CD14-positive monocyte (primary cell): Measurements from ENCODE around the gene FREM2. TPM values are rescaled to one million over a fixed set of nuclear protein-coding genes. Genes with fewer than 3 reads are reported as not detected.

ENCODE experiments used
- DNase-seq, 3 donors: peaks; one replicate each; pipeline ENCODE4 v3.0.0-alpha.2; 2011 to 2022
- H2AFZ ChIP-seq: 2 replicates; pipeline ENCODE4 v1.6.0; 2012; ENCODE audit warnings: mild to moderate bottlenecking, low read depth, low read length, inconsistent platforms; ENCODE audit not compliant: insufficient read depth, poor library complexity, severe bottlenecking
- H3K27ac ChIP-seq, 2 donors: 1 replicate in 1 of 2; 2 replicates in 1 of 2; pipeline ENCODE4 v1.5.1; 2012 to 2013; ENCODE audit warnings: low read length in 2 of 2, control low read depth in 1 of 2, inconsistent platforms in 1 of 2, low read depth in 1 of 2, mild to moderate bottlenecking in 1 of 2
- H3K27me3 ChIP-seq, 2 donors: one replicate each; pipeline versions ENCODE4 v1.6.0 to v1.6.1; 2011 to 2013; ENCODE audit warnings: low read length in 2 of 2; ENCODE audit not compliant: control insufficient read depth in 2 of 2, insufficient read depth in 2 of 2
- H3K36me3 ChIP-seq, 2 donors: replicated peaks in 1 of 2; 1 replicate in 1 of 2; 2 replicates in 1 of 2; pipeline versions ENCODE4 v1.5.1 to v1.6.1; 2012 to 2013; ENCODE audit warnings: low read length in 2 of 2, control low read depth in 1 of 2, inconsistent platforms in 1 of 2, mild to moderate bottlenecking in 1 of 2; ENCODE audit not compliant: insufficient read depth in 2 of 2, control insufficient read depth in 1 of 2
- H3K4me1 ChIP-seq, 2 donors: 1 replicate in 1 of 2; 2 replicates in 1 of 2; pipeline versions ENCODE4 v1.5.1 to v1.6.1; 2012 to 2013; ENCODE audit warnings: low read length in 2 of 2, control low read depth in 1 of 2, inconsistent platforms in 1 of 2, mild to moderate bottlenecking in 1 of 2, moderate library complexity in 1 of 2; ENCODE audit not compliant: insufficient read depth in 2 of 2, control insufficient read depth in 1 of 2
- H3K4me2 ChIP-seq: replicated peaks from 2 replicates; pipeline ENCODE3; 2012; ENCODE audit warnings: low read length, moderate library complexity, mild to moderate bottlenecking; ENCODE audit not compliant: poor library complexity, severe bottlenecking; ENCODE audit errors: extremely low read depth
- H3K4me3 ChIP-seq, 3 experiments: fragments of 200-600 bp in 1 of 3; sonication (generic) in 1 of 3; replicated peaks in 1 of 3; 1 replicate in 2 of 3; 2 replicates in 1 of 3; pipeline ENCODE4 v1.5.1; 2011 to 2013; ENCODE audit warnings: low read length in 3 of 3, mild to moderate bottlenecking in 3 of 3, control low read depth in 2 of 3, low read depth in 2 of 3, inconsistent platforms in 1 of 3, moderate library complexity in 1 of 3
- H3K79me2 ChIP-seq: 2 replicates; pipeline ENCODE4 v1.6.0; 2012; ENCODE audit warnings: mild to moderate bottlenecking, control low read depth, inconsistent platforms, low read length, moderate library complexity; ENCODE audit not compliant: insufficient read depth
- H3K9ac ChIP-seq: 2 replicates; pipeline ENCODE4 v1.6.0; 2017; ENCODE audit warnings: low read length, mild to moderate bottlenecking; ENCODE audit not compliant: insufficient read depth, poor library complexity, severe bottlenecking
- H3K9me3 ChIP-seq, 2 donors: replicated peaks in 1 of 2; 1 replicate in 1 of 2; 2 replicates in 1 of 2; pipeline versions ENCODE4 v1.5.1 to v1.6.1; 2012 to 2013; ENCODE audit warnings: low read length in 2 of 2, control low read depth in 1 of 2; ENCODE audit not compliant: control insufficient read depth in 1 of 2, insufficient read depth in 1 of 2
- H4K20me1 ChIP-seq: 2 replicates; pipeline ENCODE4 v1.6.0; 2012; ENCODE audit warnings: mild to moderate bottlenecking, low read length, control low read depth, moderate library complexity; ENCODE audit not compliant: insufficient read depth
- H3K27ac Mint-ChIP-seq, 7 donors: one replicate each; pipeline ENCODE4 v1.8.0; 2020; ENCODE audit warnings: mild to moderate bottlenecking in 7 of 7, mixed read lengths in 7 of 7, moderate library complexity in 6 of 7, inconsistent platforms in 2 of 7
- H3K27me3 Mint-ChIP-seq, 3 donors: one replicate each; pipeline ENCODE4 v1.8.0; 2021 to 2022; ENCODE audit warnings: low read depth in 3 of 3, mild to moderate bottlenecking in 3 of 3, mixed read lengths in 3 of 3, moderate library complexity in 3 of 3, inconsistent platforms in 1 of 3
- H3K36me3 Mint-ChIP-seq, 2 donors: one replicate each; pipeline ENCODE4 v1.8.0; 2020; ENCODE audit warnings: mixed read lengths in 2 of 2, inconsistent platforms in 1 of 2, mild to moderate bottlenecking in 1 of 2
- H3K4me1 Mint-ChIP-seq: one replicate; pipeline ENCODE4 v1.8.0; 2020; ENCODE audit warnings: mild to moderate bottlenecking, mixed read lengths
- H3K4me3 Mint-ChIP-seq, 2 donors: one replicate each; pipeline ENCODE4 v1.8.0; 2020; ENCODE audit warnings: mild to moderate bottlenecking in 2 of 2, mixed read lengths in 2 of 2, moderate library complexity in 1 of 2
- H3K9me3 Mint-ChIP-seq, 7 donors: one replicate each; pipeline ENCODE4 v1.8.0; 2020 to 2022; ENCODE audit warnings: mixed read lengths in 7 of 7, mild to moderate bottlenecking in 6 of 7, moderate library complexity in 6 of 7, inconsistent platforms in 2 of 7
- WGBS: methylation state at CpG from one replicate; pipeline ENCODE4 v1.1.5; 2013; ENCODE audit warnings: missing lambda C conversion rate; ENCODE audit not compliant: insufficient coverage; 5-methylcytosine and 5-hydroxymethylcytosine counted together
- intact Hi-C, 2 donors: fragments of 100-400 bp; cut with micrococcal nuclease; formaldehyde crosslinking; loops; one replicate each; pipeline versions ENCODE4 v1.15.0 to v1.15.1; 2023
- polyA plus RNA-seq, 3 donors: library from polyadenylated mRNA; depleted of rRNA in 1 of 3; unstranded in 2 of 3; stranded (reverse) in 1 of 3; fragments of 300-500 nt in 2 of 3; fragments of >200 nt in 1 of 3; fragmentation: Illumina TruSeq in 2 of 3; gene quantifications; 1 replicate in 2 of 3; 2 replicates in 1 of 3; pipeline ENCODE4 v1.2.3, GENCODE V29; 2012 to 2021
- TF ChIP-seq, protein P1 (sequence below): fragments of 200-600 bp; IDR thresholded peaks from one replicate; pipeline ENCODE4 v1.8.0; 2022; ENCODE audit warnings: antibody characterized with exemption, mild to moderate bottlenecking

Gene FREM2
- polyA plus RNA-seq, 3 donors = not detected

DNA sequence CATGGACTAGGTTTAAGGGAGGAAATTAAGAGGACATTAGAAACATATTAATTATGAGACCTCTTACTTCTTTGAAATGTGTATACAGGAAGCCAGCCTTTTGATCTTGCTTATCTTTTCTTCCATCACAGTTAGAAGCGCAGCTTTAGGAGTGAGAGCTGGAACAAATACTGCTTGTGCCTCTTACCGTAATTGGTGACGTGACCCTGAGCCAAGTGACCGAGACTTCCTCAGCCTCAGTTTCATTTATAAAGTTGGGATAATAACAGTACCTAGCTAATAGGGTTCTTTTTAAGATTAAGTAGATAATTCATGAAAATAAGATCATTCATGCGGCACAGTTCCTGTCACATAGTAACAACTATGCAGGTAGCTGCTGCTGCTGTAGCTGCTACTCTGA lies 18.5 kb downstream of the FREM2 start:
- H3K36me3 ChIP-seq = no peaks in the 10 kb centered on the region
- H3K4me3 ChIP-seq = no peak overlapping the region
- no peaks in the 10 kb centered on the region for H3K9me3 ChIP-seq
- no peak for DNase-seq
- no peak overlapping the region for H3K27ac ChIP-seq
- no peaks in the 10 kb centered on the region for H4K20me1 ChIP-seq
- peaks cover 0 to 2% (median 0%) of the 10 kb centered on the region in 3 donors for H3K27me3 Mint-ChIP-seq
- H3K4me1 ChIP-seq = no peaks in the 10 kb centered on the region
- 80% methylated on average over 1 of the region's 5 CpGs for WGBS
- H3K36me3 Mint-ChIP-seq = no peaks in the 10 kb centered on the region
- intact Hi-C loops = no loop called here
- H3K4me1 Mint-ChIP-seq = no peaks in the 10 kb centered on the region
- H3K4me2 ChIP-seq = no peak overlapping the region
- TF ChIP-seq, protein P1, sequence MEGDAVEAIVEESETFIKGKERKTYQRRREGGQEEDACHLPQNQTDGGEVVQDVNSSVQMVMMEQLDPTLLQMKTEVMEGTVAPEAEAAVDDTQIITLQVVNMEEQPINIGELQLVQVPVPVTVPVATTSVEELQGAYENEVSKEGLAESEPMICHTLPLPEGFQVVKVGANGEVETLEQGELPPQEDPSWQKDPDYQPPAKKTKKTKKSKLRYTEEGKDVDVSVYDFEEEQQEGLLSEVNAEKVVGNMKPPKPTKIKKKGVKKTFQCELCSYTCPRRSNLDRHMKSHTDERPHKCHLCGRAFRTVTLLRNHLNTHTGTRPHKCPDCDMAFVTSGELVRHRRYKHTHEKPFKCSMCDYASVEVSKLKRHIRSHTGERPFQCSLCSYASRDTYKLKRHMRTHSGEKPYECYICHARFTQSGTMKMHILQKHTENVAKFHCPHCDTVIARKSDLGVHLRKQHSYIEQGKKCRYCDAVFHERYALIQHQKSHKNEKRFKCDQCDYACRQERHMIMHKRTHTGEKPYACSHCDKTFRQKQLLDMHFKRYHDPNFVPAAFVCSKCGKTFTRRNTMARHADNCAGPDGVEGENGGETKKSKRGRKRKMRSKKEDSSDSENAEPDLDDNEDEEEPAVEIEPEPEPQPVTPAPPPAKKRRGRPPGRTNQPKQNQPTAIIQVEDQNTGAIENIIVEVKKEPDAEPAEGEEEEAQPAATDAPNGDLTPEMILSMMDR = no peak
- no peak overlapping the region for H3K9ac ChIP-seq
- H3K27ac Mint-ChIP-seq = no peak overlapping the region
- H3K9me3 Mint-ChIP-seq = peaks cover 0 to 5% (median 0%) of the 10 kb centered on the region in 7 donors
- no peaks in the 10 kb centered on the region for H3K27me3 ChIP-seq
- H2AFZ ChIP-seq = no peak overlapping the region
- H3K79me2 ChIP-seq = no peaks in the 10 kb centered on the region
- H3K4me3 Mint-ChIP-seq = no peak overlapping the region

DNA sequence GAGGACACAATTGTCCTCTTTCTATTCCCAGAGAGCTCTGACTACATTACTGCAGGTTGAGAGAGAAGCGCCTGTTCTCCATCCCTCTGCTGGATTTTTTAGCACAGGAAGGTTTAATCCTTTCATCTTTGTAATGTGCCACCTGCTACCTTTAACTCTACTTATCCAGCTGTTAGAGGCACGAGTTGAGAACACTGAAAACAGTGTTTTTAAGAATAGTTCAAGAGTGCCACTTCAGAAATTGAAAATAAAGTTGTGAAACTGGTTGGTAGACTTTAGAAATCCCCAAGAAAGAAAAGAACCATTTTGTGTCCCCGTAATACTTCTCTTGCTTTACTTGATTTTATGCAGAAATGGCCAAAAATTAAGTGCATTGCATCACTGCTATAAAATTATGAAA lies 20.6 kb downstream of the FREM2 start:
- H4K20me1 ChIP-seq = no peaks in the 10 kb centered on the region
- H3K4me1 ChIP-seq = no peaks in the 10 kb centered on the region
- intact Hi-C loops = no loop called here
- Mint-ChIP-seq H3K36me3 (no peaks in the 10 kb centered on the region), H3K4me3 (no peak overlapping the region), H3K27ac (no peak overlapping the region), H3K27me3 (peaks cover 0 to 2% (median 0%) of the 10 kb centered on the region in 3 donors), H3K9me3 (peaks cover 0 to 5% (median 0%) of the 10 kb centered on the region in 7 donors), H3K4me1 (no peaks in the 10 kb centered on the region)
- no peak overlapping the region for H2AFZ ChIP-seq
- TF ChIP-seq, protein P1 = no peak
- no peak overlapping the region for H3K9ac ChIP-seq
- no peaks in the 10 kb centered on the region for H3K27me3 ChIP-seq
- H3K4me3 ChIP-seq = no peak overlapping the region
- H3K36me3 ChIP-seq = no peaks in the 10 kb centered on the region
- no peak overlapping the region for H3K27ac ChIP-seq
- no peaks in the 10 kb centered on the region for H3K79me2 ChIP-seq
- H3K4me2 ChIP-seq = no peak overlapping the region
- 80% methylated on average over 1 of the region's 3 CpGs for WGBS
- no peak for DNase-seq
- no peaks in the 10 kb centered on the region for H3K9me3 ChIP-seq
